CD4-positive, alpha-beta T cell treated with Interleukin-2 at 100 ng/mL for 4 hours (primary cell): ENCODE results near the gene FLRT3.

Source experiments
- DNase-seq: peaks from one replicate; pipeline ENCODE4 v3.0.0-alpha.2; 2020; ENCODE audit warnings: low spot score

FLRT3 gene

GRCh38 chr20:14319704-14320103 lies 17.7 kb downstream of the FLRT3 start:
- DNase-seq, result no peak

DNA sequence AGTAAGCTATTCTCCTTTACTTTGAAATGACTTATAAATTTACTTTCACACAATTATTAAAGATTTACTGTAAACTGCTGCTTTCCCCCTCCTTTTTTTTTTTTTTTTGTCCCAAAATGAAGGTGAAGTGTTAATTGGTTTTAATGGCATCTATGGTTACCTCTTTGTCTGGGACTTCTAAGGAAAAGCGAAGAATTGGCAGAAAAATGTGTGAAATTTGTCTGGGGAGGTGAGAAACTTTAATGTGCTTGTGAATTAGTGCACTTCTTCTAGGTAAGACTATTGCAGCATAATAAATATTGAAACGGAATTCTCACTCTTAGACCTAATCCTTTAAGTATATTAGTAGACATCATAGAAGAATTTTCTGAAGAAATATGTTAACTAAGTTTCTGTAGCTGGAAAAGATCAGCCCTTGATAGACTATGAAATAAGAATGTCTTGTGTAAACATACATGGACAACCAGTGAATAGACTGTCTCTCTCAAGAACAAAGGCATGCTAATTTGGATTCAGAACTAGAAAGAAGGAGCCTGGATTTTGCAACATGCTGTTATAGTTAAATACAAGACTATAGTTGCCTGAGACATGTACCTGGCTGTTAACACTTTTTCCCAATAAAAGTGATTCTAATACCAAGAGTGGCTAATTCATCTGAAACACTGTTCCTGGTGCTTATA lies 23.9 kb downstream of the FLRT3 start:
- DNase-seq, result no peak

- no peak for DNase-seq
Measured at GRCh38 chr20:14312001-14312400, 25.4 kb downstream of the FLRT3 start.

DNA sequence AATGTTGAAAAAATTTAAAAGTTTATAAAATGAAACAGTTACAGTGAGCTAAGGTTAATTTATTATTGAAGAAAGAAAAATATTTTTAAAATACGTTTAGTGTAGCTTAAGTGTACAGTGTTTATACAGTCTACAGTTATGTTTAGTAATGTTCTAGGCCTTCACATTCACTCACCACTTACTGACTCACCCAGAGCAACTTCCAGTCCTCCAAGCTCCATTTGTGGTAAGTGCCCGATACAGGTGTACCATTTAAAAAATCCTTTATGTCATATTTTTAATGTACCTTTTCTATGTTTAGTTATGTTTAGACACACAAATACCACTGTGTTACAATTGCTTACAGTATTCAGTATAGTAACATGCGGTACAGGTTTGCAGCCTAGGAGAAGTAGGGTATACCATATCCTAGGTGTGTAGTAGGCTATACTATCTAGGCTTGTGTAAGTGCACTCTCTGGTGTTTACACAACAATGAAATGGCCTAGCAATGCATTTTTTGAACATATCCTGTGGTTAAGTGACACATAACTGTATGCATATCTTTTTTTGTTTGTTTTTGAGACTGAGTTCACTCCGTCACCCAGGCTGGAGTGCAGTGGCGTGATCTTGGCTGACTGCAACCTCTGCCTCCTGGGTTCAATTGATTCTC lies 26.3 kb downstream of the FLRT3 start:
- no peak for DNase-seq

DNA sequence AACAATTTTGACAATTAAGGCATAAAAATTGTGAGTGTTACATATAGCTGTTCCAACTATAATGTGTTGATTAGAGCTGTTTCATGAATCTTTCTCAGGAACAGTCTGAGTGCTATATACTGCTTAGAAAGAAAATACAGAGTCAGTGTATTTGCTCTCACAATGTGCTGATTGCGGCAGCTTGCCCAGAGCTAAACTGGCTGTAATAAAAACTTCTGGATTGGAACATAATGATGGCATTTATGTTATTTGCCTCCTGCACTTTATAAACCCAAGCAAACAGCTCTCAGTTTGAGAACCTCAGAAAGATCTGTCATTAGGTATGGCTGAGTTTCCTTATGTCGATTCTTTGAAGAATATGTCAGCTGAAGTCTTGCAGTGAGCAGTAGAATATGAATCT lies 29.5 kb downstream of the FLRT3 start:
- no peak for DNase-seq

DNA sequence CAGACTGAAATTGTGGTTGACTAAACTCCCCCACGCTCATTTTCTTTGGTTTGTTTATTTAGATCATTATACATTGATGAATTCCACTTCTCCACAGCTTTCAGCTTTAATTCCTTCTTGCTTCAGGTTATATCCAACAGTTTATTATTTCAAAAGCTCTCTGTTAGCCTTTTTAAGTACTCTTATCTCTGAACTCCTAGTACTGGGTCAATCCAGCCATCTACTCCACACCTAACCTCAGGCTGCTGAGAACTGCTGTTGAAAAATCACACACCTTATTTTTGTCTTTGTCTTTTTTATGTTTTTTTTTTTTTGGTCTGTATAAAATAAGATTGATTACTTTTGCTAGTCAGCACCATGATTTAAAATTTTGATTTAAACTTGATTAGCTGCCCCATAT lies 32.9 kb downstream of the FLRT3 start:
- no peak for DNase-seq

DNA sequence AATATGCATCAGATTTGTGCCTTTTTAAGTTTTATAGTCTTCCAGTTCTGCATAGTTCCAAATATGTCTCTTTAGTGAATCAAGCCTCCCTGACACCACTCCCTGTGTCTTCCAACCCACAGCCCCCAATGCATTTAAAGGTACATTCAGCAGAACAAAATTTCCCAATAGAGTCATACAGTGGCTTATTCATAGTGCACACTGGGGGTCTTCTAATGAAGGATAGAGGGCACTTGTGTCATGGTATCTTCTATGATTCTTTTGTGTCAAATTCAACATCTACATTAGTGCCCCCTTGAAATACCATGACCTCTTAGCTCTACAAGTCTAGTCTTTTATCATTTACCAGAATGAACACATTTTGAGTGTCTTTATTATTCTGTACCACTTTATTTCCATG lies 33.8 kb downstream of the FLRT3 start:
- no peak for DNase-seq

DNA sequence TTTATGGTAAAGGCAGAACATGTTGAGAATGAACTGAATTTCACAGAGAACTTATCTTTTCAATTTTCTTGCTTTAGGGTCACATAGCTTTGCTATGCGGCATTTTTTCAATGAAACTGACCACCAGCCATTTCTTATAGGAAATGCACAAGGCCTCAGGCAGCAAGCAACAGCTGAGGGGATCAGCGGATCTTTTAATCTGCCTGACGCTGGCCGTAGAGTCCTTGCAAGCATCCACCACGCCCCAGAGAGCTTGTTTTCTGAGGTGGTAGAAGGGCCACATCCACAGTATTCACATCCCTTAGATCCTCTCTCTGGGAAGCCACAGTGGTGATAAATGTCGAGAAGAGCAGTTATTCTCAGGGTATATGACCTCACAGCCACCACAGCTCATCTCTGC lies 34.3 kb downstream of the FLRT3 start:
- no peak for DNase-seq

- DNase-seq, result no peak
Measured at GRCh38 chr20:14299831-14300230, 37.6 kb downstream of the FLRT3 start.

DNA sequence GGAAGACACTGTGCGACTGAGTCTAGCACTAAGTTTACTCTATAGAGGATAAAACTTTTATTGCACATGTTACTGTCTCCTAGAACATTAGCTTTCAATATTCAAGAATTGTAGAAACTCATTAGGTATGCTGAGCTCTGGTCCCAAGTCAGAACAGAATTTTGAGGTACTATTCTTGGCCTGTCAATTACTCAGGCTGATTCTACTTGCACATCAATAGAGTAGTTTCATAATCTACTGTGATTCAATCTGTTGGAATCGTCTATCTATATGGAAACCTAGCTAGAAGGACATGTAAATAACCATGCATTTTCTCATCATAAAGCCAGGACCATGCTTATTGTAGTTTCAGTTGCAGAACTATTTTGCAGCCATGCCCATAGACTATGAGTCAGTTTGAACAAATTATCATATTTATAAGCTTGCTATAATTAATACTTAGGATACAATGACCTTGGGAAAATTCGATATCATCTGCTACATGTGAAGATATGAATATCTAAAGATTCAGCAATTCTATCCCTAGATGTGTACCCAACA lies 41.6 kb downstream of the FLRT3 start:
- DNase-seq, result no peak

- DNase-seq, result no peak
Measured at GRCh38 chr20:14295238-14295637, 42.2 kb downstream of the FLRT3 start.

- DNase-seq, result no peak
Measured at GRCh38 chr20:14291502-14291901, 45.9 kb downstream of the FLRT3 start.

GRCh38 chr20:14288341-14289330 lies 48.8 kb downstream of the FLRT3 start:
- no peak for DNase-seq

- no peak for DNase-seq
Measured at GRCh38 chr20:14284443-14284842, 53.0 kb downstream of the FLRT3 start.

- DNase-seq, result no peak
Measured at GRCh38 chr20:14282140-14282539, 55.3 kb downstream of the FLRT3 start.
